GM12865 (cell line): ENCODE results near the gene CATSPER3.

Experiments
- DNase-seq: peaks from one replicate; pipeline ENCODE4 v3.0.0; 2010; ENCODE audit warnings: low read depth
- H3K4me3 ChIP-seq: 2 replicates; pipeline ENCODE4 v1.5.1; 2011; ENCODE audit warnings: mild to moderate bottlenecking, low read depth, low read length, control low read depth
- CTCF ChIP-seq: IDR thresholded peaks from 2 replicates; pipeline ENCODE4 v1.5.1; 2011; ENCODE audit warnings: low read length, control low read depth, low read depth, inconsistent platforms; ENCODE audit not compliant: insufficient read depth; ENCODE audit errors: missing control alignments

The CATSPER3 gene

GRCh38 chr5:135050244-135050767, 82.6 kb downstream of the CATSPER3 start:
- no peak overlapping the region for H3K4me3 ChIP-seq
- DNase-seq = no peak
- no peak for TF ChIP-seq CTCF

- no peak for DNase-seq
- TF ChIP-seq CTCF = no peak
- H3K4me3 ChIP-seq = no peak overlapping the region
These were observed 83.7 kb downstream of the CATSPER3 start for GRCh38 chr5:135051399-135051798.

DNA sequence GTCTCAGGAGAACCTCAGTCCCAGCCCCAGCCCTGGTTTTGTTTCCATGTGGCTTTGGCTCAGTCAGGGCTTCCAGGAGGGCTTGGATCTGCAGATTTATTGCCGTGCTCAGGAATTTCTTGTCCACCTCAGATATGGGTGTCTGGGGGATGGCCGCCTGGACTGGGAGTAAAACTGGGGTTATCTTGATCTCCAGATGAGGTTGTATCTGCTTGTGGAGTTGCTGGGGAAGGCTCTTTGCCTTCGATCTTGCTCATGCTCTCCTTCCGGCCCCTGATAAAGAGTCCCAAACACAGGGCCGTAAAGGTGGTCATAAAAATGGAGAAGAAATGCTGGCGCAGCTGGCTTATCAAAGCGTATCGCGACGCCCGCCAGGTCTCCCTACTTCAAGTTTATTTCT, 84.2 kb downstream of the CATSPER3 start:
- DNase-seq = no peak
- no peak for TF ChIP-seq CTCF
- no peak overlapping the region for H3K4me3 ChIP-seq

GRCh38 chr5:135052511-135053145, 84.9 kb downstream of the CATSPER3 start:
- no peak for TF ChIP-seq CTCF
- no peak for DNase-seq

DNA sequence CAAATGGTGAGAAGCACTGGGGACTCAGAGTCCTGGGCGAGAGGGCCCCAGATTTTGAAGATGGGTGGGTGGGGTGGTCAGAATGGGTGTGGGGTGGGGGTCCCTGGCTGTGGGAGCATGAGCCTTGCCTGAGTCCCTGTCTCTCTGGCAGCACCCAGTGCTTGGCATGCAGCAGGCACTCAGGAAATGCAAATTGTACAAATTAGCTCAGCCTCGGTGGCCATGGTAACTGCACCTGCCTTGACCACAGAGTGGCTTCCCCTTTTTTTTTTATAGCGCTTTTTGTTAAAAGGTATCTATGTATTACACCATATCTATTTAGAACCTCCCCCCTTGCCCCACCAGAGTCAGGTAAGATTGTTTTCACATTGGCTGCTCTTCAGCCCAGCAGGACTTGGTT, 85.6 kb downstream of the CATSPER3 start:
- no peak for TF ChIP-seq CTCF
- DNase-seq = peak; percentile 75

More at GRCh38 chr5:135052511-135053145, 84.9 kb downstream of the CATSPER3 start:
- no peak overlapping the region for H3K4me3 ChIP-seq

GRCh38 chr5:135053989-135054388, 86.3 kb downstream of the CATSPER3 start:
- DNase-seq = no peak
- no peak for TF ChIP-seq CTCF

More for the DNA sequence above, 85.6 kb downstream of the CATSPER3 start:
- H3K4me3 ChIP-seq = no peak overlapping the region

GRCh38 chr5:135054546-135054945, 86.8 kb downstream of the CATSPER3 start:
- no peak for DNase-seq
- no peak for TF ChIP-seq CTCF
- no peak overlapping the region for H3K4me3 ChIP-seq

More at GRCh38 chr5:135053989-135054388, 86.3 kb downstream of the CATSPER3 start:
- H3K4me3 ChIP-seq = no peak overlapping the region
